Activated T-helper 2 cell treated with anti-CD3 and anti-CD28 coated beads, Interferon-gamma antibody, Interleukin-2, Interleukin-4, amounts not matched to agents 10 μg/mL and 5 μg/mL and 100 μg/mL, durations not matched to agents 14 hours and 24 hours and 36 hours (primary cell): ENCODE data around the gene MARCHF9. TPM values are rescaled to one million over a fixed set of nuclear protein-coding genes. Genes with fewer than 3 reads are reported as not detected.
"Not testable (repeated sequence)": the region's sequence is repeated elsewhere in the genome, so short reads cannot be mapped to it uniquely, and the experiment has no call there.

ENCODE experiments used
- DNase-seq: peaks from one replicate; pipeline ENCODE4 v3.0.0; 2021; ENCODE audit warnings: low spot score
- H3K27ac Mint-ChIP-seq: one replicate; pipeline ENCODE4 v1.8.0; 2021; ENCODE audit warnings: mixed read lengths
- H3K27me3 Mint-ChIP-seq: one replicate; pipeline ENCODE4 v1.8.0; 2021; ENCODE audit warnings: low read depth, mixed read lengths
- H3K36me3 Mint-ChIP-seq: one replicate; pipeline ENCODE4 v1.8.0; 2021; ENCODE audit warnings: low read depth, mixed read lengths
- H3K4me1 Mint-ChIP-seq: one replicate; pipeline ENCODE4 v1.8.0; 2021; ENCODE audit warnings: low read depth, mixed read lengths
- H3K4me3 Mint-ChIP-seq: one replicate; pipeline ENCODE4 v1.8.0; 2021; ENCODE audit warnings: low read depth, mild to moderate bottlenecking, moderate library complexity, mixed read lengths
- H3K9me3 Mint-ChIP-seq: one replicate; pipeline ENCODE4 v1.8.0; 2021; ENCODE audit warnings: mixed read lengths
- intact Hi-C: fragments of 100-400 bp; cut with micrococcal nuclease; formaldehyde crosslinking; loops from one replicate; pipeline ENCODE4 v1.15.1; 2023
- total RNA-seq: library from RNA; stranded (reverse); gene quantifications from 2 replicates; pipeline ENCODE4 v1.2.3, GENCODE V29; 2022

Gene MARCHF9
- total RNA-seq, 1 donor from 2014 or later: 26.2 TPM

GRCh38 chr12:57766464-57767304, 11.8 kb downstream of the MARCHF9 start, which contains the start of gene CYP27B1:
Gene CYP27B1, minus strand, starts transcription at chr12:57767078. Its CDS starts 37 bp downstream, at chr12:57767041.
- no peaks in the 10 kb centered on the region for H3K9me3 Mint-ChIP-seq
- intact Hi-C loops: no loop called here
- H3K36me3 Mint-ChIP-seq: peaks cover 52% of the 10 kb centered on the region
- peak within 1 kb of the TSS; percentile 8 for H3K27ac Mint-ChIP-seq
- peak within 1 kb of the TSS; percentile 87 for H3K4me3 Mint-ChIP-seq
- DNase-seq: no peak
- H3K4me1 Mint-ChIP-seq: peaks cover 19% of the 10 kb centered on the region
- peaks cover 5% of the 10 kb centered on the region for H3K27me3 Mint-ChIP-seq

- H3K27me3 Mint-ChIP-seq: peaks cover 5% of the 10 kb centered on the region
- no peak overlapping the region for H3K4me3 Mint-ChIP-seq
- DNase-seq: no peak
- intact Hi-C loops: no loop called here
- H3K36me3 Mint-ChIP-seq: peaks cover 54% of the 10 kb centered on the region
- H3K9me3 Mint-ChIP-seq: no peaks in the 10 kb centered on the region
- H3K27ac Mint-ChIP-seq: no peak overlapping the region
- H3K4me1 Mint-ChIP-seq: peaks cover 19% of the 10 kb centered on the region
These were observed 12.4 kb downstream of the MARCHF9 start for GRCh38 chr12:57767305-57767698.

GRCh38 chr12:57767876-57768275, 13.0 kb downstream of the MARCHF9 start:
- H3K4me3 Mint-ChIP-seq: no peak overlapping the region
- no peak for DNase-seq
- peaks cover 20% of the 10 kb centered on the region for H3K4me1 Mint-ChIP-seq
- no peaks in the 10 kb centered on the region for H3K9me3 Mint-ChIP-seq
- peaks cover 49% of the 10 kb centered on the region for H3K36me3 Mint-ChIP-seq
- H3K27ac Mint-ChIP-seq: no peak overlapping the region
- peaks cover 5% of the 10 kb centered on the region for H3K27me3 Mint-ChIP-seq
- intact Hi-C loops: no loop called here

- DNase-seq: no peak
These were observed 14.7 kb downstream of the MARCHF9 start for GRCh38 chr12:57769594-57769993.

GRCh38 chr12:57770734-57771133, 15.8 kb downstream of the MARCHF9 start:
- DNase-seq: no peak
- H3K4me3 Mint-ChIP-seq: peak overlapping the region; percentile 97
- H3K9me3 Mint-ChIP-seq: no peaks in the 10 kb centered on the region
- peaks cover 5% of the 10 kb centered on the region for H3K27me3 Mint-ChIP-seq
- H3K4me1 Mint-ChIP-seq: peaks cover 16% of the 10 kb centered on the region
- H3K36me3 Mint-ChIP-seq: peaks cover 39% of the 10 kb centered on the region
- H3K27ac Mint-ChIP-seq: peak overlapping the region; percentile 70
- intact Hi-C loops: no loop called here

More at GRCh38 chr12:57769594-57769993, 14.7 kb downstream of the MARCHF9 start:
- Mint-ChIP-seq H3K4me1 (peaks cover 16% of the 10 kb centered on the region), H3K27ac (no peak overlapping the region), H3K4me3 (peak overlapping the region; percentile 13), H3K27me3 (peaks cover 5% of the 10 kb centered on the region), H3K36me3 (peaks cover 38% of the 10 kb centered on the region), H3K9me3 (no peaks in the 10 kb centered on the region)
- intact Hi-C loops: no loop called here

- peak overlapping the region; percentile 99 for H3K27ac Mint-ChIP-seq
- peaks cover 15% of the 10 kb centered on the region for H3K4me1 Mint-ChIP-seq
- H3K27me3 Mint-ChIP-seq: peaks cover 3% of the 10 kb centered on the region
- H3K4me3 Mint-ChIP-seq: peak overlapping the region; percentile 97
- DNase-seq: peak; percentile 85
- H3K36me3 Mint-ChIP-seq: peaks cover 43% of the 10 kb centered on the region
- H3K9me3 Mint-ChIP-seq: no peaks in the 10 kb centered on the region
- intact Hi-C loops: no loop called here
These were observed 16.5 kb downstream of the MARCHF9 start for GRCh38 chr12:57771236-57771872.

- no peaks in the 10 kb centered on the region for H3K9me3 Mint-ChIP-seq
- peak within 1 kb of the TSS; percentile 97 for H3K4me3 Mint-ChIP-seq
- intact Hi-C loops: loop anchor here (1.0 to 2.0 kb wide), 3 partner anchors 10 to 127 kb away; partner anchors contain the start of genes CDK4 and TSFM
- H3K27me3 Mint-ChIP-seq: no peaks in the 10 kb centered on the region
- peak; percentile 90 for DNase-seq
- peaks cover 11% of the 10 kb centered on the region for H3K4me1 Mint-ChIP-seq
- peak within 1 kb of the TSS; percentile 99 for H3K27ac Mint-ChIP-seq
- H3K36me3 Mint-ChIP-seq: peaks cover 43% of the 10 kb centered on the region
These were observed 17.0 kb downstream of the MARCHF9 start, which contains the start of gene METTL1 for GRCh38 chr12:57771873-57772428. Gene METTL1, minus strand, starts transcription at chr12:57772105. Its CDS starts 22 bp downstream, at chr12:57772083.

GRCh38 chr12:57772429-57773322, 17.8 kb downstream of the MARCHF9 start, which contains the start of gene EEF1AKMT3:
Gene EEF1AKMT3, plus strand, starts transcription at chr12:57772614. Its CDS starts 111 bp downstream, at chr12:57772725.
- Mint-ChIP-seq H3K4me3 (peak within 1 kb of the TSS; percentile 97), H3K4me1 (peaks cover 11% of the 10 kb centered on the region), H3K36me3 (peaks cover 46% of the 10 kb centered on the region), H3K9me3 (no peaks in the 10 kb centered on the region), H3K27ac (peak within 1 kb of the TSS; percentile 99), H3K27me3 (no peaks in the 10 kb centered on the region)
- DNase-seq: peak; percentile 31
- intact Hi-C loops: loop anchor here (1.0 to 2.0 kb wide), 3 partner anchors 10 to 126 kb away; partner anchors contain the start of genes CDK4 and TSFM

- H3K9me3 Mint-ChIP-seq, intact Hi-C loops: not testable (repeated sequence)
These were observed 19.7 kb downstream of the MARCHF9 start for GRCh38 chr12:57774634-57775033.

GRCh38 chr12:57775044-57775443, 20.1 kb downstream of the MARCHF9 start:
- no peak for DNase-seq
- H3K4me3 Mint-ChIP-seq: no peak overlapping the region
- peaks cover 11% of the 10 kb centered on the region for H3K4me1 Mint-ChIP-seq
- H3K9me3 Mint-ChIP-seq: no peaks in the 10 kb centered on the region
- intact Hi-C loops: no loop called here
- H3K27me3 Mint-ChIP-seq: no peaks in the 10 kb centered on the region
- H3K27ac Mint-ChIP-seq: no peak overlapping the region
- H3K36me3 Mint-ChIP-seq: peaks cover 24% of the 10 kb centered on the region

More at GRCh38 chr12:57774634-57775033, 19.7 kb downstream of the MARCHF9 start:
- not testable (repeated sequence) for H3K27ac Mint-ChIP-seq, DNase-seq, H3K27me3 Mint-ChIP-seq, H3K4me3 Mint-ChIP-seq
- Mint-ChIP-seq H3K36me3 (peaks cover 28% of the 10 kb centered on the region), H3K4me1 (peaks cover 11% of the 10 kb centered on the region)

- DNase-seq: no peak
- Mint-ChIP-seq H3K27ac (no peak overlapping the region), H3K9me3 (no peaks in the 10 kb centered on the region), H3K4me1 (peaks cover 8% of the 10 kb centered on the region), H3K36me3 (peaks cover 18% of the 10 kb centered on the region), H3K27me3 (no peaks in the 10 kb centered on the region), H3K4me3 (no peak overlapping the region)
- intact Hi-C loops: no loop called here
These were observed 20.8 kb downstream of the MARCHF9 start for GRCh38 chr12:57775563-57776246.
